DMS79 treated with DMSO at 0.1 percent for 48 hours (cell line): ENCODE results near the gene DMD.

Experiments used
- DNase-seq: peaks from one replicate; lab custom pipeline; 2025; lab: John Stamatoyannopoulos, UW

The DMD gene

GRCh38 chrX:31858915-31859314, 1352.4 kb downstream of the DMD start:
- no peak for DNase-seq

DNA sequence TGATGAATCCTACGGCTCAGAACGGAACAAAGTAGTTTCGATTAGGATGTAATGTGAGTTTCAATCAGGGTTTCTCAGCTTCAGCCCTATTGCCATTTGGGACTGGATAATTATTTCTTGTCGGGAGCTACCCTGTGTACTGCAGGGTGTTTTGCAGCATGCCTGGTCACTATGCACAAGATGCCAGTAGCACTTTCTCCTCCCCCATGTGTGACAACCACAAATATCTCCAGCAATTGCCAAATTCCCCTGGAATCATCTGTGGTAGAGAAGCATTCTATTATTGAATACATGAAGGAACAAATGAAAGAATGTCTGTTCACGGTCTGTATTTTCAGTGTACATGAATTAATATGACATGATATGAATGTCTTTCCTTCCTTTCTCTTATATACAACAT, 1356.6 kb downstream of the DMD start:
- DNase-seq: no peak

DNA sequence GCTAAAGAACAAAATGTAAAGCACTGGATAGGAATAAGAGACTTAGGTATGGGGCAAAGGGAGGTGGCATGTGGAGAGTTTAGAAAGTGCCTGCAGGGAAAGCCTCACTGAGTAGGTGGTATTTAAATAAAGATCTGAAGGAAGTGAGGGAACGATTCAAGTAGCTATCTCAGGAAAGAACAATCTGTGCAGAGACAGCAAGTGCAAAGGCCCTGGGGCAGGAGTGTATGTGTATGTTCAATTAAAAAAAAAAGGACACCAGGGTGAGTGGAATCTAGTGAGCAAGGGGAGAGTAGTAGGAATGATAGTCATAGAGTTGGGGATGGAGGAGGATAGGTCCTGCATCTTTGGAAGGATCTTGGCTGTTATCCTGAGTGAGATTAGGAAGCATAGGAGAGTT, 1359.6 kb downstream of the DMD start:
- DNase-seq: no peak

DNA sequence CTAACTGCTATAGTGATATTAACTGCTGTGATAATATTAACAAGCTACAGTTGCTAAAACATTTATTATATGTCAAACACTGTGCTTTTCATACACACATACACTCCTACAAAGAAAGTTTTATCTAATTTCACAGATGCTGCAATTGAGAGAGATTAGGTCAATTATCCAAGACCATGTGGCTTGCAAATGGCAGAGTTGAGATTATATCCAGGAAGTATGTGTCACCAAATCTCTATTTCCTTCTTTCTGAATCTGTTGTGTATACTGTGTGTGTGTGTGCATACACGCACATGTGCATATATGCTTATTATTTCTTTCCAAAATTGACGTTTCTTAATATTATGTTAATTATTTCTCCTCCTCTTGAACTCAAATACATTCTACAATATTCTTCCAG, 1363.6 kb downstream of the DMD start:
- DNase-seq: no peak

DNA sequence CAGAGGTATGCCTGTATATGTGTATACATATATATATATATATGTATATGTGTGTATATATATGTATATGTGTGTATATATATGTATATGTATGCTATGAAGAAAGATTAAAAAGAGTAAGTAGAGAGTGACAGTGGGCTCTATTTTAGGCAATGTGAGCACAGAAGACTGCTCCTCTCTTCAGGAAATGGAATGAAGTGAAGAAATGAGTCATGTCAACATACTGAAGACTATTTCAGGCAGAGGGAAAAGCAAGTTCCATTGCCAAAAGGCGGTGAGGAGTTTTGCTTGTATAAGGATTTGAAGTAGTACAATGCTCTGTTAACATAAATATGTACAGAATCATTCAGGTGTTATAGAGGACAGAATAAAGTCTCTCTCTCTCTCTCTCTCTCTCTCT, 1366.3 kb downstream of the DMD start:
- no peak for DNase-seq

DNA sequence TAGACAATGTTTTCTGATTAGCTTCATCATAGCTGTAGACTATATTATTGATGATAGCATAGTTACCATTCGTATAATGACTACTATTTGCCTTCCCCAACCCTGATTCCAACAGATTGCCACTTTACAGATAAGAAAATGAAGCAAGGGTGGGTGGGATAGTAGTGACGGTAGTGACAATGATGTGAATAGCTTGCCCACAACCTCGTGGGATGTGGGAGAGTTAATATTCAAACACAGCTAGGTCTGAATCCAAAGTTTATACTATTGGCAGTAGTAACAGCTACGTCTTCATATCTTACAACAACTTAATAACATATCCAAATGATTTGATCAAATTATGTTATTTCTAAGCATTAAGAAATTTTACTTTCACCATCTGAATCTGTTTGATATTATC, 1372.7 kb downstream of the DMD start:
- DNase-seq: no peak

DNA sequence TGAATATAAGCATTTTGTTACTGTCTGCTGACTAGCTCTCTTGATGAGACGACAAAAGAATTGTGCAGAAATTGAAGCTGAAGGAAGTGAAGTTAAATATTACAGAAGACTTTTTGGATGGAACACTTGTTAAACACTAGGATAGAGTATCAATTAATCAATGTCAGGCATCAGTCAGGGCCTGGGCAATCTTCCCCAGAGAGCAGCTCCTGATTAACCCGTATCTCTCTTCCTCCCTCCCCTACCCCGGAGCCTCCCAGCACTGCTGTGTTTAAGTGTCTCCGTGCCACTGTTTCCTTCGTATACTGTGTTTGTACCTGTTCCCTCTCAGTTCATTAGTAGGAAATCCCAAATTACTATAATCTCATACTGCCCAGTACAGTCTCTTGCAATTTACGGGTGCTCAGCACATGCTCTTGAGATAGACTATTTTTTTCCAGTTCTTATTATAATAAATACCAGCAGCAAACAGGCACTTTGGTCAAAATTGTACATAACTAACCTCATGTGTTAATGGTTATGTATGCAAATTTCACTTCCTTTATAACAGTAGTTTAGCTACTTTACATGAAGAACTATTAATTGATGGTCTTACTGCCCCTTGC, 1373.8 kb downstream of the DMD start:
- no peak for DNase-seq

DNA sequence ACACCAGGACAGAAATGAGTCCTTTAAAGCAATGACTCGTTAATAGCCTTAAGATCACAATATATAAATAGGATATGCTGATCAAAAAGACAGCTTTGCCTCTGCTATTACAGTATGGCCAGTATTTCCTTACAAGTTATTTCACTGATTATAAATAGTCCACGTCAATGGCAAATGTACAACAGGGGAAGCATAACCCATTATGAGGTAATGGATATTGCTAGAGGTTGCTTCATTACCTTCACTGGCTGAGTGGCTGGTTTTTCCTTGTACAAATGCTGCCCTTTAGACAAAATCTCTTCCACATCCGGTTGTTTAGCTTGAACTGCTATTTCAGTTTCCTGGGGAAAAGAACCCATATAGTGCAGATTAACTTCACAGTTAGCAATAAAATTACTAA, 1374.9 kb downstream of the DMD start:
- no peak for DNase-seq

GRCh38 chrX:31832263-31832662, 1379.1 kb downstream of the DMD start:
- DNase-seq: no peak

GRCh38 chrX:31820430-31821210, 1390.7 kb downstream of the DMD start:
- DNase-seq: no peak

DNA sequence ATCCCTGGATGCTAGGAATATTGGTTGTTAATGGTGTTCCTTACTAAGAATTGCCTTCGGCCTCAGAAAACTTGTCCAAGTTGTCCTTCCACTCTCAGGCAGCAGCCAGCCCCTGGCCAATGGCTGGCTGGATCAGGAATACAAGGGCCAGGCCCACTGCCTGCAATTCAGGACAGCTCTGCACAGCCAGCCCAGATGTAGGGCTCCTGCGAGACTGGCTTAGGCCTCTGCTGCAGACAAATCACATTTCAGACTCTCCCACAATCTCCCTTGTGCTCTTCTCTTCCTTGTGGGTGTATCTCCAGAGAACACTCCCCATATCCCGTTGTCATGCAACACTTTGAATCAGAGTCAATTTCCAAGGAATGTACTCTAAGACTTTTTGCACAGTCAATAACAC, 1391.9 kb downstream of the DMD start:
- no peak for DNase-seq

- no peak for DNase-seq
These were observed 1400.2 kb downstream of the DMD start for GRCh38 chrX:31811106-31811505.

GRCh38 chrX:31808357-31808756, 1403.0 kb downstream of the DMD start:
- no peak for DNase-seq

DNA sequence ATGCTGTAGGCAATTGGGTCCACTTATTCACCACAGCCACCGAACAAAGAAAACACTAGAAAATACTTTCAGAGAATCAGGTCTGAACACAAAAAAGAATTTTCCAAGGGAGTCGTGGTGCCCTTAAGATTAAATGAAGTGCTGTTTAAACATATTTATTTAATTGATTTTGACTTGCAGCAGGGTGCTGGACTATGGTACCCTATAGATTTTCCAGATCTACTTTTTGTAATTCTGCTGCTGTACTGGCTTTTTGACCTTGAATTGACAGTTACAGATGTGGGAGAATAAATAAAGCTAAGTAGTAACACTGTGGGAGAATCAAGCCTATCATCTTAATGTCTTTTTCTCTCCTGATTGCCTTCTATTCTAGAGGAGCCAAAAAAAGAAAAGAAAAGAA, 1404.2 kb downstream of the DMD start:
- DNase-seq: no peak

DNA sequence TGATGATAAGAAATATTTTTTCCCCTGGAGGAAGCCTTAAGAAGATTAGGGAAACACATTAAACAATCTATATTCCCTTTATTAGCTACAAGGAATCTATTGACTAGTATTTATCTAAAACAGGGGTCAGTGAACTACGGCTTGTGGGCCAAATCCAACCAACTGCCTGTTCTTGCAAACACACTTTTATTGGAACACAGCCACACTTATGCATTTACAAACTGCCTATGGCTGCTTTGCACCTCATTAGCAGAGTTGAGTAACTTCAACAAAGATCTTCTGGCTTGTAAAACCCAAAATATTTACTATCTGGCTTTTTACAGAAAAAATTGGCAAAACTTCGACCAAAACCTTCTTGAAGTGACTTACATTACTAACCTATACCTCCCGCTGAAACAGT, 1405.6 kb downstream of the DMD start:
- DNase-seq: no peak

GRCh38 chrX:31800219-31800618, 1411.1 kb downstream of the DMD start:
- no peak for DNase-seq

GRCh38 chrX:31796624-31797023, 1414.7 kb downstream of the DMD start:
- DNase-seq: no peak

DNA sequence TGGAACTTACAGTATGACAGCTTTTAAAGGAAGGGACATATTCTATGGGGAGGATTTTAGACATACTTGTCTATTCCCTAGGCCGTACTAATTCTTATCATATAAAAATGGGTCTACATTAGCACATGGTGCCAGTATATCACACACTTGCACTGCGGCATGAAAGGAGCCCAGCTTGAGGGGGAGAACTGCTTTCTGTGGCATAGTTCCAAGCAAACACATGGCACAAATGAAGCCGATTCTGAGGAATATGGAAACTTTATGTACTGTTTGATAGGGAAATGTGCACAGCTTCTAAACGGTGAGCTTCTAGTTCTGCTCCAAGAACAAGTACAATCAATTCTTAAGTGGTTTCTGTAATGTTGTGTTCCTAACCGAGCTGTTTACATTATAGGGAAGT, 1463.9 kb downstream of the DMD start:
- no peak for DNase-seq

DNA sequence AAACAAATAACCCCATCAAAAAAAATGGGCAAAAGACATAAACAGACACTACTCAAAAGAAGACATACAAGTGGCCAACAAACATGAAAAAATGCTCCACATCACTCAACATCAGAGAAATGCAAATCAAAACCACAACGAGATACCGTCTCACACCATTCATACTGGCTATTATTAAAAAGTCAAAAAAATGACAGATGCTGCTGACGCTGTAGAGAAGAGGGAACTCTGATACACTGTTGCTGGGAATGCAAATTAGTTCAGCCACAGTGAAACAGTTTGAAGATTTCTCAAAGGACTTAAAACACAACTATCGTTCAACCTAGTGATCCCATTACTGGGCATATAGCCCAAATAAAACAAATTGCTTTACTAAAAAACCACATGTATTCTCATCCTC, 1468.3 kb downstream of the DMD start:
- no peak for DNase-seq

- no peak for DNase-seq
These were observed 1493.9 kb downstream of the DMD start for GRCh38 chrX:31717474-31717873.

DNA sequence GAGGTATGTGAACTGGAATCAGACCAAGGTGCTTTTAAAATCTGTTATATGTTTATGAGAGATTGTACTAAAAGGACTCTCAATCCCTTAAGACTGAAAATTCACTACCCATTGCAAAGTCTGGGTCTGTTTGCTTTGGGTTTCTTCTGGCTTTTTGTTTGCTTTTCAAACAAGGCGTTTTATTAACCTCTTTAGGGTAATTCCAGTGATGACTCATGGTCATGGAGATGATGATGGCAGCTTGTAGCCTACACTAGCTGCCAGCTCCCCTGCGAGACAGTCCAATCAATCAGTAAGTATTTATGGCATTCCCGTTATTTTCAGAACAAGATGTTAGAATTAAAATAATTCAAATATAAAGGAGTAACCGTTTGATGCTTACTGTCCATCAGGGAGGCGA, 1495.7 kb downstream of the DMD start:
- DNase-seq: no peak

GRCh38 chrX:31714797-31715196, 1496.6 kb downstream of the DMD start:
- DNase-seq: no peak

DNA sequence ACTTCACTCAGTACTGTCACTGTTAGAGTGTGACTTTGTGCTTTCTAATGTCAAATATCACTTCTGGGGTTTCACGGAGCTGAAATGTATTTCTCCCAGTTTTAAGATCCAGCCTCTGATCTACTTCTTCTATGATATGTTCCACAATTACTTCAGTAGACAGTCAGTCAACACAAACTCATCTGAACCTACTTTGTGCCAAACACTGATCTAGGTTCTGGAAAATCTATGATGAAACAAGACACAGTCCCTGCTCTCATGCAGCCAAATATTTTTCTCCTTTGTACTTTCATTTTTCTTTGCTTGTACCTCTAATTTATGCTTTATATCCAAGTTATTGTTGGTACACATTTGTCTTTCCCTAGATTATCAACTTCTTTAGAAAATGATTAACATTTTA, 1498.2 kb downstream of the DMD start:
- DNase-seq: no peak

DNA sequence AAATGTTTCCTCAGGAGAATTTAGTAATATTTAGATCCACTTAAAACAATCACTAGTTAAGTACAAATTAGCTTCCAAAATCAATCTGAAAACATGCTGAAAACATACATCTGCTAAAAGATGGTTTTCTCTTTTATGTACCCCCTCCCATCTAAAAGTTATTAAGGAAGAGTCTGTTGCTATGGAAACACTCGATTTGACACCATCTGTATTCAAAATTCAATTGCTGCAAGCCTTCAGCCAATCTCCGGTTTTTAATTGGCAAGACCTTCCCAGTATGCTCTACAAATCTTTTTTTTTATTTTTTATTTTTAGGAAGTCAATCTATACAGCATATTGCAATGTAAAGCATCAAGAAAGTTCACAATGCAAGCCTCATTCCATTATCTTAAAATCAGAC, 1500.2 kb downstream of the DMD start:
- DNase-seq: no peak
